Superior temporal gyrus (tissue), 1 donor: ENCODE measurements around the gene PAQR5.
A peak's percentile ranks its signal among the peaks of the same experiment; 100 is the strongest.
"Not testable (repeated sequence)": the region's sequence is repeated elsewhere in the genome, so short reads cannot be mapped to it uniquely, and the experiment has no call there.

Experiments
- DNase-seq: peaks from one replicate; pipeline ENCODE4 v3.0.0-alpha.2; 2016; ENCODE audit errors: extremely low spot score

Gene PAQR5, protein sequence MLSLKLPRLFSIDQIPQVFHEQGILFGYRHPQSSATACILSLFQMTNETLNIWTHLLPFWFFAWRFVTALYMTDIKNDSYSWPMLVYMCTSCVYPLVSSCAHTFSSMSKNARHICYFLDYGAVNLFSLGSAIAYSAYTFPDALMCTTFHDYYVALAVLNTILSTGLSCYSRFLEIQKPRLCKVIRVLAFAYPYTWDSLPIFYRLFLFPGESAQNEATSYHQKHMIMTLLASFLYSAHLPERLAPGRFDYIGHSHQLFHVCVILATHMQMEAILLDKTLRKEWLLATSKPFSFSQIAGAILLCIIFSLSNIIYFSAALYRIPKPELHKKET

DNA sequence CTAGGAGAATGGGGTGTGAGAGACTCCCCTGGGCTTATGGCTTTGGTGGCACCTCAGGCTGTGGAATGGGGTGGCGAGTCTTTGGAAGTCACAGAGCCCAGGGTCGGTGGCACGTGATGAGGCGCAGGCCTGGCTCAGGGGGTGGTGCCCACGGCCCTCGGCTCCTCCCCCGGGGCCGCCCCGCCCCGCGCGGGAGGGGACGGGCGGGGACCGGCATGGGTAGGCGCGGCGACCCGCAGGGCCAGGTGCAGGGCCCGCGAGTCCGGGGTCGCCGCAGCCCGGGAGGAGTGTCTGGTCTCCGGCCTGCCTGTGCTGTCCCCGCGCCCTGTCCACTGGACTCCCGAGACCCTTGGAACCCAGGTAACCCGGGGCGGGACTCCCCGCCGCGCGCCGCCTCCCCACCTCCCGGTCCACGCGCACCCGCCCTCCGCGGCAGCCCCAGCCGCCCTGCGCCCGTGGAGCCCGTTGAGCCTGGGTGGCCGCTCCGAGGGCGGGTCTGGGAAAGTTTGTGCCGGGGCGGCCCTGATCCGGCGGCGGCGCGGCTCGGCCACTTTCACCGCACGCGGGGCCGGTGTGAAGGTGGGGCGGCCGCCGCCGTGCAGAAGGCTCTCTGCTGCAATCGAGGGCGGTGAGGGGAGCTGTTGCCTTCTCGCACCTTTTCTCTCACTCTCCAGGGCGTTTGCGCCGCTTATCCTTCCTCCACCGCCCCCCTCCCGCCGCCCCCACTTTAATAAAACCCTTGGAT, at the start of gene PAQR5:
Gene PAQR5 (plus strand): TSS at position 216 of the 745 bp plus-strand sequence. CDS start 61,169 bp downstream, outside the sequence.
- no peak for DNase-seq

DNA sequence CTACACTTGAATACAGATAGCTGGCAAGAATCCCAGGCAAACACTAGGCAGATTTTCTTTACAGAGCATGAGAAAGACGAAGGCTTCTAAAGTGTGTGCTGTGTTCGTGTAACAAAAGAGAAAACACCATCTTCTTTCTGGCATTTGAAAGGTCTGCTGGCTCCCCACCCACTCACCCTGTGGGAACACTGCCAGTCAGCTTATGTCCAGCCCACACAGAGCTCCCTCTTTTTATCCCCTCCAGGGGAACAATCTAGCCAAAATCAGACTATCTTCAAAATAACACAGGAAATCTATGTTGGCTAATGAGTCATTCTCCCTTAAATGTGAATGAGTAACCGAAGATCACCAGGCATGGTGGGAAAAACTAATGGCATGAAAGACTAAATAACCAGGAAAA, 45.6 kb upstream of the PAQR5 start:
- peak; percentile 62 for DNase-seq

DNA sequence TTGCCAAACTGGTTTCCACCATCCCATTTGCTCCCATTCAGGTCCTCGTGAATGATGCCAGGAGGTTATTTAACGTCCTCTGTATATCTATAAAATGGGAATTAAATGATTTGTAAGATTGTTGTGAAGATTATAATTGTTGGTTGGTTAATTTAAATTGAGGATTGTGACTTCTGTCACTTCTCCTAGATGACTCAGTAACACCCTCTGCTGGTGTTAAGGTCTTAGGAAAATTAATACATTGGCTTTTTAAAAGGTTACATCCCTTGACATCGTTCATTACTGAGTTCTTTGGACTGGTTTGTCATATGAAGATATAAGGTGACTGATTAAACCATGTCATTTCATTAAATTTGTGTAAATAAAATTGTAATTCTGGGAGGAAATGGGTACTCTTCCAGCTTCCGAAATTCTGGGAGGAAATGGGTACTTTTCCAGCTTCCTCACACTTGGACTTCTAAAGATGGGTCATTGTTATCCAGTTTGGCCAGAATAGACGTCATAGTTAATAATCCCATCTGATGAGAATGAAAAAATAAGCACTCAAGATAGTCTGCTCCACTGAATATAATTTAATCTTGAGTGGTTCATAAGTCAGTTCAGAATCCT, 33.3 kb upstream of the PAQR5 start:
- peak; percentile 75 for DNase-seq

DNA sequence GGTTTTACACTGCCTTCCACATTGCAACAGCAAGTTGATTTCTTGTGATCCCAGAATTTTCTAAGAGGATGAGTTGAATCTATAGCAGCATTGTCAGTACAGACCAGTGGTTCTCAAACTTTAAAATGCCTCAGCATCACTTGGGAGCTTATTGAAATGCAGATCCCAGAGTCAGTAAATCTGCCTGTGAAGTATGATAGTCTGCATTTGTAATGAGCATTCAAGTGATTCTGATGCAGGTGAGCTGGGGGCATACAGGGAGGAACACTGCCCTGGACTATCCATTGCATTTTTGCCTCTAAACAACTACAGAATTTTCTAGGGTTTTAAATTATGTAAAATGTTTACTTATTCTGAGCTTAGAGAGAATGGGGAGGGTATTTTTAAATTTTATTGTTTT, 27.5 kb upstream of the PAQR5 start:
- DNase-seq: no peak

DNA sequence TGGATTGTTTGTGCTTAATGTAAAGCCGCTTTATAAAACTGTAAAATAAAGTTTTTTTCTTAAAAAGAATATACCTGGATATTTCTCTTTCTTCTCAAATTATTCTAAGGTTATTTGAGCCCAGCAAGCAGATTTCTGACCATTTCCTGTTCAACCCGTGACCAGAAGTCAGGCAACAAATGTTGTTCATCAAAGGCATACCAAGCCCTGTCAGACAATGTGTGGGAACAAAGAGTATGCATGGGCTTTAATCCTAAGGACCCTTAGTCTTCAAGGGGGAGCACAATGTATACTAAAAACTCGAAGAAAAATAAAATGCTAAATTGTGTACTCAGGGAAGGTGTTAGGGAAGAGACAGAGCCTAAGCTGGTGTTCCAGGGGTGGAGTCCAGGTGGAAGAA, 26.6 kb upstream of the PAQR5 start:
- DNase-seq: no peak

DNA sequence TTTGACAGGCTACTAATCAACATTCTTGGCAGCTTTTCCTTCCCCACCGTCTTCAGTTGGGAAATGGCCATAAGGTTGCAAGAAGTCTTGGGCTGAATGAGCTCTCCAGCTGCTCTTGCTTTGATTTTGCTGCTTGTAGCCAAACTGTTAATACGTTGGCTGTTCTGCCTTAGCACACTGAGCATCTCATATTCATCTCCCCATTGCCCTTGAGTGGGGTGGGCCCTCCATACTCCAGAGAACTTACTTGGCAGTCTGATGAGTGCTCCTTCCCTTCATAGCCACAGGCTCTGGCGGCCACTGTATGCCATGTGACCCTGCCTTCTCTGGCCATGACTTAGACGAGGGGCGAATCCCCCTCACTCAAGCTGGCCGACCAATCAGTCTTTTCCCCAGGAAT, 25.8 kb upstream of the PAQR5 start:
- no peak for DNase-seq

DNA sequence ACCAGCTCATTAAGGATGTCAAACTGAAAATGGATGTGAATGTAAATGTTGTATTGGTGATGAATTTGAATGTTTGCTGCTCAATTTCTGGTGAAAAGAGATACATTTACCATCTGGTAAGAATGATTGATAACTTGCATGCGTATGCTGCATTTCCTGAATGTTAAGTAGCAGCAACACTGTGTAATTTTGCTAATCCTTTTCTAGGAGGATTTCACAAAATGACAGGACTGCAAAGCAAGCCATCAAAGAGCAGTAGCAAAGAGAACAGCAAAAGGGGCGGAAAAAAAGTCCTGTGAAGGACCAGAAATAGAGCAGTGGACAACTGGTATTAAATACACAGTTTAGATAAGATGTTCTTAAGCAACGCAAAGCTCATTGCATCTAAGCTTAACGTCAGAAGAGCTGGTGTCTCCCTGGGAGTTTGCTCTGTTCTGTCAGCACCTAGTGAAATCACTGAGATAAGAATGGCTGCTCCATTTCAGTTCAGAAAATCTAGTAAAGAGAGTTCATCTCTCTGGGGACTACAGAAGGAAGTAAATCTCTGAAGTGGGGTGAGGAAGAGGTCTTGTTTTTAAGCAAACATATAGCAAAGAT, 23.5 kb upstream of the PAQR5 start:
- no peak for DNase-seq

DNA sequence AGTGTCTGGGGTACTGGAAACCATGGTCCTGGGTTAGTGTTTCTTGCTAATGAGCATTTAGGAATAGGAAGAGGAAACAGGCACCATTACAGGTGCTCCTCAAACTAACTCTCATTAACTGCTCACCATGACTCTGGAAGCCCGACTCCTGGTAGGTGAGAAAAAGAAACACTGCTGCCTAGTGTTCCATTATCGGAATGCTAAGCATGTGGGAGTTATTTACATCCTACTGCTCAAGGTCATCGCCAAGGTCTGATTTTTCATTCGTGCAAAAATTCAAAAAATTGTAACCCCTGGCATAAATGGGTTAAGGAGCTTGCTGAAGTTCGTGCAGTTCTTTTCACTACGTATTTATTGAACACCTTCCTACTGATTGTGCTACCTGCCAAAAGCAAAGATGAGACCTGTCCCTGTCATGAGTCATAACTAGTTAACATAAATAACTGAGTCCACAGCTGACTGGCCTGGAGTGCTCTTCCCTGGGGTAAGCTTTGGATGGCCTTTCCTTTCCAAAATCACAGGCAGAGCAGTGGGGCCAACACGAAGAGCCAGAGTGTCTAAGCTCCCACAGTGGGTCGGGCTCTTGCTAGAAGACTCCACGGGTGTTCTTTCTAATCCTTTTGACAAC, 22.7 kb upstream of the PAQR5 start:
- DNase-seq: no peak

DNA sequence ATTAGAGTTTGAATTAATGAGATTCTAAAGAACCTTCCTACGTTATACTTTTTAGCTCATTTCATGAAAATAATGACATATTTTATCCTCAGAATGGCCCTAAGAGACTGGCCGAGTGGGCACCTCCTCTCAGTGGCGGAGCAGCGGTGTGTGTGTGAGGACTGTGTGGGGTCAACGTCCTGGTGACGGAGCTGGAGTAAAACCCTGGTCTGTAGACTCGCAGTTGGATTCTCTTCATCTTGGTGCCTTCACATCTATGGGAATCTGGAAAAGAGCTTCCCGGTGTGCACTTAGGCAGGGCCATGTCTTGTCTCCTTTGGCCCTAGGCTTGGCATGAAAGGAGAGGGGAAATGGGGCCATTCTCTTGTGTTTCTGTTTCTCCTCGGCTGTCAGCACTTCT, 21.4 kb upstream of the PAQR5 start:
- DNase-seq: no peak

DNA sequence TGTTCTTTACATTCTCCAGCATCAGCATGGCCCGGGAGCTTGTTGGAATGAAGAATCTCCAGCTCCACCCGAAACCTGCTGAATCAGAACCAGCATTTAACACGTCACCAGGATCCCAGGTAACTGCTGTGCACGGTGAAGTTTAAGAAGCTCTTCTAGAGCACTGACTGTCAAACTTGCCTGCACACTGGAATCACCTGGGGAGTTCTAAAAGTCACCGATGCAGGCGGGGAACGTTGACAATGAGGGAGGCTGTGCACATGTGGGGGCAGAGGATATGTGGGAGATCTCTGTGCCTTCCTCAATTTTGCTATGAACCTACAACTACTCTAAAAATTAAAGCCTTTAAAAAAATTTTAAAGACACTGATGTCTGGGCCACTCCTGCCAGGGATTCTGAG, 19.1 kb upstream of the PAQR5 start:
- no peak for DNase-seq

DNA sequence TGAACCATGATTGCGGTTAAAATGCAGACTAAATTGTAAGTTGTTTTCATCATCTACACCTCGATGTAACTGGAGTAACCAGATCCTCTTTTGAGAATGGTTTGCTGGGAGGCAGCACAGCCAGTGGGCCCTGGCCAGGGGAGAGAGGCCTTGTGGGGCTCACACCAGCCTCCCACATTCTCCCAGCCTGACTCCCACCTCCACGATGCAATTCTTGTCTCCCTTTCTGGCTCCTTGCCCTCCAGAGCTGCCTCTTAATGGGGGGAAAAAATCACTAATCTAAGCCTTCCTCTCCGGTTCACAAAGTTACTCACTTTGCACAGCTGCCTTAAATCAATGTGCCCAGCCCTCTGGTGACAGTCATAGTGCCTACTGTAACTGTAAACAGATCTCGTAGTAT, 17.9 kb upstream of the PAQR5 start:
- no peak for DNase-seq

DNA sequence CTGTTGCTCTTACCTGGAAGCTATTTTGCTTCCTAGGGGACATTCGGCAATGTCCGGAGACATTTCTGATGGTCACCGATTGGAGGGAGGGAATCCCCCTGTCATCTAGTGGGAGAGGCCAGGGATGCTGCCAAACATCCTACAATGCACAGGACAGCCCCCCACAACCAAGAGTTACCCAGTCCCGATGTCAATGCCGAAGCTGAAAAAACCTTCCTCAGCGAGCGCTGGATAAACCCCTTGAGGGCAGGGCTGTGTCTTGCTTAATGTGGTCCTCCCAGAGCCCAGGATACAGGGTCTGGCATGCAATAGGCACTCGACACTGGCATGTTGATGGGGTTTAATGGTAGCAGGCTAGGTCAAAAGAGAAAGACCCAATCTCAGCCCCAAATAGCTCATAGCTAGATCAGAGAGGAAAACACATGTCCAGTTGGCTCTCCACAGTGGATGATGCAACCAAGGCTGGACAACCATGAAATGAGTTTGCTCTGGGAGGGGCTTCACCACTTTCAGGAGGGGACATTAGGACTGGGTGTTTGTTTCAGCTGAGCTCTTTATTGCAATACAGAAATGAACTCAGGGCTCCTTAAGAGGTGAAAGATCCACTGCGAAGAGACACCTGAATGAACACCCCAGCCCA, 16.5 kb upstream of the PAQR5 start:
- DNase-seq: no peak

DNA sequence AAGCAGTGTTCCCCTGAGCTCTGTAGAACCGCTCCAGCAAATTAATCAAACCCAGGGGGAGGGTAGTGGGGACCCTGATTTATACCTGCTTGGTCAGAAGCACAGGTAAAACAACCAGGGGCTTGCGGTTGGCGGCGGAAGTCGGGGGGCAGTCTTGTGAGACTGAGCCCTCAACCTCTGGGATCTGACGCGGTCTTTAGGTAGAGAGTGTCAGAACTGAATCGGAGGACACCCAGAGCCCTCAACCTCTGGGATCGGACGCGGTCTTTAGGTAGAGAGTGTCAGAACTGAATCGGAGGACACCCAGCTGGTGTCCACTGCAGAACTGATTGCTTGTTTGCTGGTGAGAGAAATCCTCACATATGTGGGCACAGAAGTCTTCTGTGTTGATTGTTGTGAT, 12.9 kb upstream of the PAQR5 start:
- DNase-seq: no peak

DNA sequence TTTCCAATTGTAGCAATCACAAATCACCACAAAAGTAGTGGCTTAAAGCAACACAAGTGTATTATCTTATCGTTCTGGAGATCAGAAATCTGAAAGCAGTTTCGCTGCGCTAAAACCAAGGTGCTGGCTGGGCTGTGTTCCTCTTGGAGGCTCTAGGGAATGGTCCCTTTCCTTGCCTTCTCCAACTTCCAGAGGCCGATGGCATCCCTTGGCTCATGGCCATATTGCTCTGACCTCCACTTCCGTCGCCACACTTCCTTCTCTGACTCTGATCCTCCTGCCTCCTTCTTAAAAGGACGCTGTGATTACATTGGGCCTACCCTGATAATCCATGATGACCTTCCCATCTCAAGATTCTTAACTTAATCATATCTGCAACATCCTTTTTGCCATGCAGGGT, 10.7 kb upstream of the PAQR5 start:
- no peak for DNase-seq

DNA sequence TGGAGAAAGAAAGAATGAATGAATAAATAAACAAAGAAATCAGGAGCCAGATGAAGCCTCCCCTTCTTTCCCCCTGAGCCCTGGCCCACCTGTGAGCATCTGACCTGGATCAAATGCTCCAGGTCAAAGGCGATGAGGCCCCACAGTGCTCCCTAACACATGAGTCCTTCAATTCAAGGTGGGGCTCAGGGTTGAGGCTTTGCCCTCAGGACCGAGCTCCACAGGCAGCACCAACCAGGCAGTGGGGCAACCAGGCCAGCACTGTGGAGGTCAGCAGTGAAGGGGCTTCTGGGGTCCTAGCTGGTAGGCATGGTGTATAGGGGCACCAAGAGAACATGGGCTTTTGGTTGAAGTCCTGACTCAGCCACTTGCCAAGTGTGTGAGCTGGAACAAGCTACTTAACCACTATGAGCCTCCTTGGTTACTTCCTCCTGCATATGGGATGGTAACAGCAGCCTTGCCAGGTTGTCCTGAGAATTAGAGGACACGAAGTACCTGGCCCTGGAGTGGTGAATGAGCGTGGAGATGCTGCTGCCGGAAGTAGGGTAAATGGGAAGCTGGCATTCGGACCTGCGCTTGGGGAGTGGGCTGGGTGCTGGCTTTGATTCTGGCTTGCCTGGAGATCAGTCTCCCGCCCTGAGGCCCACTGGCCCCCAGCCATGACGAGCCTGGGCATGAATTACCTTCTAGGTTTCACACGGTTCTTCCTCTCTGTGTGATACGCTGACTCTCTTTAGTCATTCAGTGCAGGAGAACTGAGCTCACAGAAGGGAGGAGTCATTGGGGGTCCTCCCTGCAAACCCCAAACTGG, 10.0 kb upstream of the PAQR5 start:
- DNase-seq: no peak

DNA sequence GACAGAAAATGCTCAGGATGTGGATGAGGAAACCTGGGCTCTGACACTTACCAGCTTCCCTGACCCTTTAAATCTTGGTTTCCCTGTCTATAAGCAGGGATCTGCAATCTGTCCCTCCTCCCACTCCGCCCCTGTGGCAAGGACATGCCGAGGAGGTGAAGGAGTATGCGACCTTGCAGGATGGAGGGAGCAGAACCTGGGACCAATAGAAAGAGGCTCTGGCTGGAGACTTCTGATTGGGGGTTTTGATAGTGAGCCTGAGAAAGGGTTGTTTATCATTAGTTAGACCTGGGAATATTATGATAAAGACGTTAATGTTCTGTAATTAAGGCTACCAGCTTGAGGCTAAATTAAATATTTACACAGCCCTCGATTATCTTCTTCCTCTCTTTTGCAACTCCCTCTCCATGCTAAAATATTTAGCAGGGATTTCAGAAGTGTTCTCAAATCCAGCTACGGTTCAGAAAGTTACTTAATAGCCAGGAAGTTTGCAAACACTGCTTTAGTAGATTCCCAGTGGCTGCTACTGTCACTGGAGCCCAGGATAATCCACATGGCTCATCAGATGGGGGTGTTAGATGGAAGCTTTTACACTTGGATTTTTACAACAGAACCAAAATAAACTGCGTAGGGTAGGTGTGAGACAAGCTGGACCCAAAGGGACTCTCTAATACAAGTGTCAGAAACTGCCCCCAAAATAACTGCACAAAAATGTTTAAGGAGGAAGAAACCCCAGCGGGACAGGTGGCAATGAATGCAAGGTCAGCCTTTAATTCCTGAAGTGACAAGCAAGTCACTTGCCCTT, 9.2 kb upstream of the PAQR5 start:
- DNase-seq: peak; percentile 7

DNA sequence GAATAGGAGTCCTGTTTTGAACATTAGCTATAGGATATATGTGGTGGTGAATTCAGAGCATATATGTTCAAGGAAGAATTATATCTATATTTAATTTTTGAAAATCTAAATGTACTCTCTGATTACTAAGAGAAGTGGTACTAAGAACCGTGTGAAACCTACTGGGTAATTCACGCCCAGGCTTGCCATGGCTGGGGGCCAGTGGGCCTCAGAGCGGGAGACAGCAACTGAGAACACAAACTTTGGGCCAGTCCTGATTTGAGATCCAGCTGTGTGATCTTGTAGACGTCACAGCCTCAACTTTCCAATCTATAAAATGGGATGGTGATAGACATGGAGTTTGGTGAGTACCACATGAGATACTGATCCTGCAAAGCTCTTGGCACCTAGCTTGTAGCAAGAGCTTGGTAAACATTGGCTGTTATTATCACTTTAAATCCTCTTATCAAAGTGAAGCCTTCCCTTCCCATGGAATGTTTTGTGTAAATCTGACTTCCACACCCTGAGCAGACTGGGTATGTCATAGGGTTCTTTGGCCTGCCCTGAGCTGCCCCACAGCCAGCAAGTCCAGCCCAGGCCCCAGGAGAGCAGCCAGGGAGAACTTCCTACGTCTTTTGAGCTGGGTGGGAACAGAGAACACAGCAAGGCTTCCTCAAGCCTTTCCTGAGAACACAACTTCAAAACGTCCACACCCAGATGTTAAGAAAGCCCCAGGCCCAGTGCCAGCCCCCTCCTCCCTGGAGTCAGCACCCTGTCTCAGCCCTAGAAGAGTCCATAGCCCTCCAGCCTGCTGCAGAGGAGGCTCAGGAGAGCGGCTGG, 8.2 kb upstream of the PAQR5 start:
- peak; percentile 2 for DNase-seq

DNA sequence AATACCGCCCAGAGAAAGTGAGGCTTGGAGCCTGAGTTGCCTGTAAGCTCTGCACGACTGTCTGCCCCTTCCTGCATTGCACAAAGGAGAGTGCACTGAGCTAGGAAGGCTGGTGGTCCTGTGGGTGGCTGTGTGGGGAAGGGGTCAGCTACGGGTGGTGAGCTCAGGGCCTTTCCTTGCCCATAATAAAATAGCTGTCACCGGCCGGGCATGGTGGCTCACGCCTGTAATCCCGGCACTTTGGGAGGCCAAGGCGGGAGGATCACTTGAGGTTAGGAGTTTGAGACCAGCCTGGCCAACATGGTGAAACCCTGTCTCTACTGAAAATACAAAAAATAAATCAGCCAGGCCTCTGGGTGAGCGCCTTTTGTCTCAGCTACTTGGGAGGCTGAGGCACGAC, 7.1 kb upstream of the PAQR5 start:
- DNase-seq: not testable (repeated sequence)

DNA sequence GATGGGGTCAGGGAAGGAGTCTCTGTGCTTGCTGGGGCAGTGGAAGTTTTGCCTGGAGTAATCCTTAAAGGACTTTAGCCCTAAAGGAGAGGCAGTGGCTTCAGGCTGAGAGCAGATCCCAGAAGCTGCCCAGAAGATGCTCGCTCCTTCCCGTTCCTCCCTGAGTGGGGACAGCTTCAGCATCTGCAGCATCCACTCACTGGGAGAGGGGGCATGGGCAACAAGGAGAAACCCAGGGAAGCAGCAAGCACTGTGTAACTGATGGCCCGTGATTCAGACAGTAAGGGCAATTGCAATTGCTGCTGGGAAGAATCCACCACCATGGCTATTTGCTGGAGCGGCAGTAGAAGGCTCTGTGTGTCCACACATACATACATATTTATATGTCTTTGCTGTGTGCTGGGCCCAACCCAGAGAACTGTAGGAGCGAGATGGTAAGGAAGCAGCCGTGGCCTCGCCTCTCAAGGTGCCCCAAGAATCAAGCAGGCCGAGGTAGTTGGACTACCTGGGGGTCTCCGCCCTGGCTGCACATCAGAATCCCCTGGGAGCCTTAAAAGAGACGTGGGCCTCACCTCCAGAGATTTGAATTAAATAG, 5.8 kb upstream of the PAQR5 start:
- DNase-seq: no peak
